ENCODE results near the gene CARMIL1. TPM values are rescaled to one million over a fixed set of nuclear protein-coding genes. Genes with fewer than 3 reads are reported as not detected.

The CARMIL1 gene
- total RNA-seq, 2 experiments from 2014 or later: 3.9 to 4.7 TPM

DNA sequence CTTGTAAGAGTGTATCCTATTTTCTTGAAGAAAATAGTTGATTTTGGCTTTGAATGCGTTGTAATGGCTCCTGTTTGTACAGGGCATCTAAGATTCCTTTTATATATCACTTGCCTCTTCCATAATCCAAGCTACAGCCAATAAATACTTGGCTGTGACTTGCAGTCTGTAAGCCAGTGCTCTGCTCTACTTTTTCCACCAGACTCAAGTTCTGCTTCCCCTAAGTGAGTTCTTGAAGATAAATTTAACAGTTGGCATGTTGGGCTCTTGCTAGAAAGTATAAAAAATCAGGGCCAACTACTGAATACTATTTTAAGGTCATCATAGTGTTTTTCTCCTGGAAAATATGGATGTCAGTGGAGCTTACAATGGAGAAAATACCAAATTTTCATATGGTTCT is 336.3 kb downstream of the CARMIL1 start:
- Mint-ChIP-seq H3K4me3 (no peak overlapping the region), H3K27me3 (no peaks in the 10 kb centered on the region)
- POLR2A ChIA-PET: no interaction called here

GRCh38 chr6:25617997-25618396 is 338.8 kb downstream of the CARMIL1 start:
- CTCF ChIA-PET: interaction anchor here (0.5 kb wide), 1 partner anchor 16 kb away, joined by 3 read pairs; no protein-coding TSS in a partner anchor
- H3K4me3 Mint-ChIP-seq: no peak overlapping the region

More for the DNA sequence above, 336.3 kb downstream of the CARMIL1 start:
- TF ChIP-seq, protein P1, sequence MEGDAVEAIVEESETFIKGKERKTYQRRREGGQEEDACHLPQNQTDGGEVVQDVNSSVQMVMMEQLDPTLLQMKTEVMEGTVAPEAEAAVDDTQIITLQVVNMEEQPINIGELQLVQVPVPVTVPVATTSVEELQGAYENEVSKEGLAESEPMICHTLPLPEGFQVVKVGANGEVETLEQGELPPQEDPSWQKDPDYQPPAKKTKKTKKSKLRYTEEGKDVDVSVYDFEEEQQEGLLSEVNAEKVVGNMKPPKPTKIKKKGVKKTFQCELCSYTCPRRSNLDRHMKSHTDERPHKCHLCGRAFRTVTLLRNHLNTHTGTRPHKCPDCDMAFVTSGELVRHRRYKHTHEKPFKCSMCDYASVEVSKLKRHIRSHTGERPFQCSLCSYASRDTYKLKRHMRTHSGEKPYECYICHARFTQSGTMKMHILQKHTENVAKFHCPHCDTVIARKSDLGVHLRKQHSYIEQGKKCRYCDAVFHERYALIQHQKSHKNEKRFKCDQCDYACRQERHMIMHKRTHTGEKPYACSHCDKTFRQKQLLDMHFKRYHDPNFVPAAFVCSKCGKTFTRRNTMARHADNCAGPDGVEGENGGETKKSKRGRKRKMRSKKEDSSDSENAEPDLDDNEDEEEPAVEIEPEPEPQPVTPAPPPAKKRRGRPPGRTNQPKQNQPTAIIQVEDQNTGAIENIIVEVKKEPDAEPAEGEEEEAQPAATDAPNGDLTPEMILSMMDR (IDR thresholded peaks at IDR 0.05): no peak
- ATAC-seq (ENCODE audit: poor library complexity) (no peak), DNase-seq (no peak)
- Histone ChIP-seq H3K4me1 (ENCODE audit: insufficient read depth, low read length) (no peaks in the 10 kb centered on the region), H3K36me3 (ENCODE audit: insufficient read depth, low read length) (no peaks in the 10 kb centered on the region), H3K27me3 (ENCODE audit: control insufficient read depth in 1 of 2, insufficient read depth in 2 of 2, low read length in 2 of 2) (no peaks in the 10 kb centered on the region), H3K4me3 (ENCODE audit: low read length) (no peak overlapping the region), H3K27ac (ENCODE audit: low read depth in 1 of 2, low read length in 2 of 2) (no peak overlapping the region), H3K9me3 (ENCODE audit: control insufficient read depth in 1 of 2, insufficient read depth in 1 of 2, low read length in 2 of 2) (no peaks in the 10 kb centered on the region)
- Mint-ChIP-seq H3K9me3 (no peaks in the 10 kb centered on the region), H3K4me1 (ENCODE audit: low read depth) (no peaks in the 10 kb centered on the region), H3K27ac (no peak overlapping the region), H3K36me3 (ENCODE audit: low read depth) (peaks cover 23% of the 10 kb centered on the region)
- intact Hi-C loops (cut with DNase I, micrococcal nuclease): no loop called here
- CTCF ChIA-PET: no interaction called here

DNA sequence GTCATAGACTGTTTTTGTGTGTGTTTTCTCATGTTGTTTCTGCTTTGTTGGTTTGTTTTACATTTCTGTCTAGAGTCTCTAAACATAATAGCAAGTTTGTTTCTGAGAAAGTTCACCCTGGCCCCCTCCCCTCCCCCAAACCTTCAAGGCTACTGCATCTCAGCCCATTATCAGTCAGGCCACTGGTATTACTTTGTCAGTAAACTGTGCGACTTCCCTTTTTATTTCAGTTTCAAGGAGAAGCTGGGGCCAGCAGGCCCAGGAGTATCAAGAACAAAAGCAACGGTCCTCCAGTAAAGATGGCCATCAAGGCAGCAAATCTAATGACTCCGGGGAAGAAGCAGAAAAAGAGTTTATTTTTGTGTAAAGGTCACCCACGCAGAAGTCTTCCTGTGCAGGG is 340.0 kb downstream of the CARMIL1 start:
- no peaks in the 10 kb centered on the region for H3K4me1 ChIP-seq (ENCODE audit: insufficient read depth, low read length)
- Mint-ChIP-seq H3K9me3 (no peaks in the 10 kb centered on the region), H3K27me3 (no peaks in the 10 kb centered on the region), H3K4me1 (ENCODE audit: low read depth) (no peaks in the 10 kb centered on the region), H3K4me3 (no peak overlapping the region), H3K36me3 (ENCODE audit: low read depth) (peaks cover 10% of the 10 kb centered on the region), H3K27ac (no peak overlapping the region)
- H3K36me3 ChIP-seq (ENCODE audit: insufficient read depth, low read length): no peaks in the 10 kb centered on the region
- ChIA-PET CTCF (no interaction called here), POLR2A (no interaction called here)
- no peak overlapping the region for H3K27ac ChIP-seq (ENCODE audit: low read depth in 1 of 2, low read length in 2 of 2)
- TF ChIP-seq, protein P1 (IDR thresholded peaks at IDR 0.05): no peak
- no peak overlapping the region for H3K4me3 ChIP-seq (ENCODE audit: low read length)
- H3K9me3 ChIP-seq (ENCODE audit: control insufficient read depth in 1 of 2, insufficient read depth in 1 of 2, low read length in 2 of 2): no peaks in the 10 kb centered on the region
- ATAC-seq (ENCODE audit: poor library complexity): no peak
- intact Hi-C loops (cut with DNase I, micrococcal nuclease): no loop called here
- no peak for DNase-seq
- no peaks in the 10 kb centered on the region for H3K27me3 ChIP-seq (ENCODE audit: control insufficient read depth in 1 of 2, insufficient read depth in 2 of 2, low read length in 2 of 2)

More at GRCh38 chr6:25617997-25618396, 338.8 kb downstream of the CARMIL1 start:
- H3K27ac ChIP-seq (ENCODE audit: low read depth in 1 of 2, low read length in 2 of 2): no peak overlapping the region
- H3K4me1 ChIP-seq (ENCODE audit: insufficient read depth, low read length): no peaks in the 10 kb centered on the region
- H3K4me3 ChIP-seq (ENCODE audit: low read length): no peak overlapping the region
- no peaks in the 10 kb centered on the region for H3K36me3 ChIP-seq (ENCODE audit: insufficient read depth, low read length)
- POLR2A ChIA-PET: no interaction called here
- Mint-ChIP-seq H3K4me1 (ENCODE audit: low read depth) (no peaks in the 10 kb centered on the region), H3K27me3 (no peaks in the 10 kb centered on the region), H3K27ac (no peak overlapping the region), H3K9me3 (no peaks in the 10 kb centered on the region), H3K36me3 (ENCODE audit: low read depth) (peaks cover 10% of the 10 kb centered on the region)
- H3K9me3 ChIP-seq (ENCODE audit: control insufficient read depth in 1 of 2, insufficient read depth in 1 of 2, low read length in 2 of 2): no peaks in the 10 kb centered on the region
- ATAC-seq (ENCODE audit: poor library complexity) (no peak), DNase-seq (no peak)
- TF ChIP-seq, protein P1 (IDR thresholded peaks at IDR 0.05): no peak
- intact Hi-C loops (cut with DNase I, micrococcal nuclease): no loop called here
- H3K27me3 ChIP-seq (ENCODE audit: control insufficient read depth in 1 of 2, insufficient read depth in 2 of 2, low read length in 2 of 2): no peaks in the 10 kb centered on the region

All from CD4-positive, alpha-beta T cell (primary cell).